GM18519 (cell line): ENCODE results near the gene MRPL28.
"Not testable (repeated sequence)": the region's sequence is repeated elsewhere in the genome, so short reads cannot be mapped to it uniquely, and the experiment has no call there.

ENCODE experiments used
- ATAC-seq: cut with Tn5 transposase; IDR thresholded peaks from one replicate; pipeline ENCODE4 v1.9.1; 2021; ENCODE audit warnings: mild to moderate bottlenecking, moderate library complexity; ENCODE audit not compliant: unreplicated experiment, low FRiP score

Gene MRPL28

DNA sequence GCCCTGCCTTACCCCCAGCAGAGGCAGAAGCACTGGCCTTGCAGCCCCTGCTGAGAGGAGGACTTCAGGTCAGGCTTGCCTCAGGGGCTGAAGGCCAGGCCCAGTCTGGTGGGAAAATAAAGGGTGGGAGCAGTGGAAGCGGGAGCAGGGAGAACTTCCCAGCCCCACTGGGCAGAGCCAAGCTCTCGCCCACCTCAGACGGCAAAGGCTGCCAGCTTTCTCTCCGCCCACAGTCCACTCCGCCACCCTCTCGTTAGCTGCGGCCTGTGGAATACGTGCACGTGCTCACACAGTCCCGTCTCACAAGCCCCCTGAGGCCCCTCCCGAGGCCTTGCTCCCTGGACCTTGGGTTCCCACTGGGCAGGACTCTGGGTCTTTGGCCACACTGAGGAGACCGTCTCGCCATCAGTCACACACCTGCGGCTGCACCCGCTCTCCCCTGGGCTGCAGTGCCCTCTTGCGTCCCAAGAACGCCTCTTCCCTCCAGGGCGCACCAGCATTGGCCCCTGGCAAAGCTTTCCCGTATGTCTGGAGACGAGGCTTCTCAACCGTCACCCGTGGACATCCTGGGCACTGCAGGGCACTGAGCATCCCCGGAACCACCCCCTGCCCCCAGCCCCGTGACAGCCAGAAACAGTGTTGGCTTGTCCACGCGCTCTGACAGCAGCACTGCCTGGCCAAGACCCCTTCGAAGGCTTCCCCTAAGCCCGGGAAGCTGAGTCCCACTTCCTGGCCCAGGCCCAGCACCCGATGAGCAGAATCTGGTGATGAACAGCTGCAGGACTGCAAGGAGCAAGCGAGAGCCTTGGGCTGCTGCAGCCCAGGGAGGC lies 8.3 kb downstream of the MRPL28 start:
- ATAC-seq: no peak

DNA sequence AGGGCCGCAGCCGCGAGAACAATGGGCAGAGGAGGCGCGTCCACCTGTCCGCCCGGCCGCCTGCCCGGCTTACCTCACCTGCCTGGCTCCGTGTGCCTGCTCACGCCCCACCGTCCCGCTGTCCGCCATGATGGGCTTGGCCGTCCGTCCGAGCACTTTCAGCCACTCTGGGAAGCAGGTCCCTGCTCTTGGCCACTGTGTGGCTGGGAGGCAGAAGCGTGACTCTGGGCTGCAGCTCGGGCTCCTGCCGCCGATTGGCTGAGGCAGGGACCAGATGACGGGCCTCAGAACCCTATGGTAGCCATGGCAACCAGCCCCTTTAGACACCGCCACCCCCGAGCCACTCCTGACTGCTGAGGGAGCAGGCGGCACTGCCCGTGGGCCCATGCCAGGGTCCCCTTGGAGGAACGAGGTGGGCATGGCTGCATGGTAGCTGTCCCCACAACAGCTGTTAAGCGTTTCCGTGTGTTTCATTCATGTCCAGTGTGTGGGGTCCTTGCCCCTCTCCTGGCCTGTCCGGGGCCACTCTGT lies 8.9 kb downstream of the MRPL28 start:
- ATAC-seq: no peak

DNA sequence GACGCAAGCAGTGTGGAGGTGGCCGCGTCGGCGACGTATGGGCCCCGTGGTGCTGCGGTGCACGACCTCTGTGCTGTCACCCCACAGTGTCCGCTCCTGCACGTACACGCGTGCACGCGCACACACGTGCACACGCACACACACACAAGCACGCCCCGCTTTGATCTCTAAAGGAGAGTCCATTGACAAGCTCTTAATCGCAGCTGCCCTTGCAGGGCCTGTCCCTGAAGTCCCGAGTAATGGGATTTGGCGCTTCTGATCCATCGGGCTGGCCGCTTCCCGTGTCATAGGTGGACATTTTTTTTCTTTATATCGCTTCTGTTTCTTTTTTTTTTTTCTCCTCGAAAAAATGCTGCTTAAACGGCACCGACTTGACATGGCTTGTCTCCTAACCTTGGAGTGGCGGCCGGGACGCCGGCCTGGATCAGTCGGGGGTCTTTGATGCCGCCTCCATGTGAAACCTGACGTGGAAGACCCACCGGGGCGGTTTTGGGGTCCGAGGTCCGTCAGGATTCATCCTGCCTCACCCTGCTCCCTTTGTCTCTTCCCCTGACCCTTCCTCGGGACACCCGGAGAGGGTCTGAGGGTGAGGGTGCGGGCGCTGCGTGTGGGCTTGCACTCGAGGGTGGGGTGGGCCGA lies 9.5 kb downstream of the MRPL28 start:
- ATAC-seq: no peak

DNA sequence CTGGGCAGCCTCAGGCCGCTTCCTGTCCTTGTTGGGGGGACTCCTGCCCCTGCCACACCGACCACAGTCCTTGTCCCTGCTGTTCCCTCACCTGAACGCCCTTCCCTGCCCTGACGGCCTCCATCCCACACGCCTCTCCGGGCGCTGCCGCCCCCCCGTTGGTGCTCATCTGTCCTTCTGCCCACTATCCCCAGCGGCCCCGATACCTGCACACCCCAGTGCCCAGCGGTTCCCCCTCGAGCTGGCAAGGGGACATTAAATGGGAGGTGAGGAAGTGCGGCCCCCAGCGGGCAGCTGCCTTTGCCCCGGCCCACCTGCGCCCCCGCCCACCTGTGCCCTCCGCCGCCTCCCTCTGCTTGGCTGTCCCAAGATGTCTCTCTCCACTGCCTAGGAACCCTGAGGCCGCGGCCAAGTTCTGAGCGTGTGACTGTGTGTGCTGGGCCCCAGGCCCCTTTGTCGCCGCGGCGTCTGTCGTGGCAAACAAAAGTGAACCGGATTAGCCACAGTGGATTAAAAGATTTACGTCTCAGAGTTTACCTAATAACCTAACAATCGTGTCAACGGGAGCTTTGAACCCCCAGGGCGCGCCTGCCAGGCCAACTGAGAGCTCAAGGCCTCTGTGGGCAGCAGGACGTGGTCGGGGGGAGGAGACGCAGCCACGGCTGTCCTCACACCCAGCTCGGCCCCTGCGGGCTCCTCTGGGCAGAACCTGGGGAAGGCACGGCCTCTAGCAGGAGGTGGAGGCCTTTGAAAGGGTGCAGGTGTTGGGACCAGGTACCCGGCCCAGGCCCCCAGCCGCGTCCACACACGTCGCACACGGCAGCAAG lies 10.3 kb downstream of the MRPL28 start:
- no peak for ATAC-seq

DNA sequence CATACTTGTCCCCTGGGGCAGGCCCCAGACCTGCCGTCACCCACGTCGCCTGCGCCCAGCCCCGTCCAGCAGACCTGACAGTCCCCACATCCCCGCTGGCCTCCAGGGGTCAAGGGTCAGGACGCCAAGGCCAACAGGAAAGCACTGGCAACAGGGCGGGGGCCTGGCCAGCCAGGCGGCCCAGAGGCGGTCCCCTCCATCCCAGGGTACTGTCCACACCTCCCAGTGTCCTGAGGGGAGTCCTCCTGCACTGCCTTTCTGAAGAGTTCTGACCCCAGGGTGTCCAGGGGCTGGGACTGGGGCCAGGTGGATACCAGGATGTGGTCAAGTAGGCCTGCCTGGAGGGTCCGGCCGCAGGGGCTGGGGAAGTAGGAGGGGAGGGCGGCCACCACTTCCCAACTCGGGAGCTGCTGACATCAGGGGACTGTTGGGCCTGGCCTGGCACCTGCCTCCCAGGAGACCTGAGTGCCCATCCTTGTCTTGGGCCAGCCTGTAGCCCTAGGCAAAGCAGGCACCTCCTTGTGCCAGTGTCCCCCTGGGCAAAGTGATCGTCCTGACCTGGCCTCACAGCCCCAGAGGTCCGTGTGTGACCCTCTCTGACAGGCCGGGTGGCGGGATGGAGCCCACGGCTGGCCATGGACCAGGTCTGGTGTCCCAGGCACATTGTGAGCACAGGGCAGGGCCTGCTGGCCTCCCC lies 11.1 kb downstream of the MRPL28 start:
- no peak for ATAC-seq

DNA sequence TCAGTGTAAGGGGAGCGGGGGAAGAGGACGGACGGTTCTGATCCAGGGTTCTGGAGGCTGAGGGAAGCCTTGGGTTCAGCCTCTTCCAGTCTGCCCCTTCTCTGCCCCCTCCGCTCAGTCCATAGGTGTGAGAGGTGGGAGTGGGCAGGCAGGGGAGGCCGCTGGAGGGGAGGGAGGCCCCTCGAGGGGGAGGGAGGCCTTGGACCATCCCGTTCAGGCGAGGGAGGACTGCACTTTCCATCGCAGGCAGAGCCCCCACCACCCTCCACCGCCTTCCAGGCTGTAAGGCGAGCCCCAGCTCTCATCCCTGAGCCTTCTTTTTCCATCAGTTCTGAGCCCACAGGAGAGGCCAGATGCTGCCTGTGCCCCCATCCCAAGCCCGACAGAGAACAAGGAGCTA lies 13.6 kb downstream of the MRPL28 start:
- no peak for ATAC-seq

DNA sequence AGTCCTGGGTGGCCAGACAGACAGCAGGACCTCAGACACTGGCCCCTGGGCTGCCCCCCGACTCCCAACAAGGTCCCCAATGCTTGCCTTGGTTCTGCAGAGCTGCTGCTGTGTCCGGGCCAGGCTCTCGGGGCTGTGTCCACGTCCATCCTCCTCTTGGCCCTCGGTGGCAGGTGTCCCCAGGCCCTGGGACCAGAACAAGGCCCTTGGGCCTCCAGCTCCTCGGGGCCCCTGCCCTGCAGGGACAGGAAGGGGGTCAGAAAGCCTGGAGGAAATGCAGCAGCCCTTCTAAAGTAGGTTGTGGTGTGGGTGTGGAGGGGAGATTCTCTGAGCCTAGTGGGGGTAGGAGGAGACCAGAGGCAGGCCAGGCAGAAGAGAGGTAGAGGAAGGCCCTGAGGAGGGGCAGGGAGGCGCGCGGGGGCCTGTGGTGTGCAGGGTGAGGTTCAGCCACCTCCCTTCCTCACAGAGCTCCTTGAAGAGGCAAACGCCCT lies 15.3 kb downstream of the MRPL28 start:
- ATAC-seq: no peak

DNA sequence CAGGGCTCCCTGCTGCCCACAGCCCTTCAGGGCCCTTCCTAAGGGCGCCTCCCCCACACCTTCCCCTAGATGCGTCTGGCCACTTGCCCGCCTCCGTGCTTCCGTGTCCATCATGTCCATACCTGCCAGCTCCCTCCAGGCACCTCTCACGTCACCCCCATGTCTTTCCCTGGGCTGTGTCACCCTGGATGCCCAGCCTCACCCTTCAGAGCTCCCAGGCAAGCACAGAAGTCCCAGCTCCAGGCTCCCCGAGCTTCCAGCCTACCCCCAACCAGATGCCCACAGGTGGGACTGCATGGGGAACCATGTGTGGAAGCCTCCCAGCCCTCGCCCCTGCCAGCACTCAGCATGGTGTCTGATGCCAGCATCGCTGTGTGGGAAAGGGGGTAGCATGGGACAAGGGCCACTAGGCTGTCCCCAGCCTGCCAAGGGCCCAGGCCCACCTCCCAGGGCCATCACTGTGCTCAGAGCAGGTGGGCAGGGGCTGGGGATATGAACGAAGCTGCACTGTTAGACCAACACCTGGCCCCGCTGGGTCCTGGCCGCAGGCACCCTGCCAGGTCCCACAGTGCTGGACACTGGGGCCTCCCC lies 16.0 kb downstream of the MRPL28 start:
- no peak for ATAC-seq

DNA sequence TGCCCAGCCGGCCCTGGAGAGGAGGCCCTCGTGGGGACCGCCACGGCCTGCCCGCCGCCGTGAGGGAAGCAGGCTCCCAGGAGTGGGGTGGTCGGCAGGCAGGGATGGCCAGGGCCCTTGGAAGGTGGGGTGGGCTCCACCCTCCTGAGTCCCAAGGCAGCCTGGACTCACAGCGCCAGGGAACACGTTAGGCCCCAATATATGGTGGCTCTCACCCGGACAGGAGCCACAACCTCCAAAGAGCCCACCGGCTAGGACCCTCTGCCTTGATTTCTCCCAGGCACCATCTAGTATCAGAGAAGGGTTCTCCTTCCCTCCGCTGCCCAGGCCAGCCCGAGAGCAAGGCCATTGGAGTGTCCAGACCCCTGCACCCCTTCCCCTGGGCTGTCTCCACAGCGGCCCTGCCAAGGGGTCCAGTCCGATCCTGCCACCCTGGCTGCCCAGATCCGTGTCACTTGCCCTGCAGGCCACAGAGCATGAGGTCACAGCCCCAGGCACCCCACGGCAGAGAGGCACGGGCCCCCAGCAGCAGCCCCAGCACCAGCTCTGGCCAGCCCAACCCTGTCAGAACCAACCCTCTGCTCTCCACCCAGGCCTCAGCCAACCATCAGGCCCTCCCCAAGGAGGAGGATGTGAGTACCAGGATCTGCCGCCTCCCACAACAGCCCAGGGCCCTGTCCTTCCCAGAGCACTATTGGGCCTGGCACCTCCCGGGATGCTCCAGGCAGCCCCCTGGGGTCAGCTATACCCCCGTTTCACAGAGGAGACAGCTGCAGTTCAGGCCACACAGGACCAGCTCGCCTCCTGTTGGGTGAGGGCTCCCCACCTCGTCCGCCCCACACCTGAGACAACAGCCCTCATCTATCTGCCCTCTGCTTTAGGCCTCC lies 16.7 kb downstream of the MRPL28 start:
- no peak for ATAC-seq

DNA sequence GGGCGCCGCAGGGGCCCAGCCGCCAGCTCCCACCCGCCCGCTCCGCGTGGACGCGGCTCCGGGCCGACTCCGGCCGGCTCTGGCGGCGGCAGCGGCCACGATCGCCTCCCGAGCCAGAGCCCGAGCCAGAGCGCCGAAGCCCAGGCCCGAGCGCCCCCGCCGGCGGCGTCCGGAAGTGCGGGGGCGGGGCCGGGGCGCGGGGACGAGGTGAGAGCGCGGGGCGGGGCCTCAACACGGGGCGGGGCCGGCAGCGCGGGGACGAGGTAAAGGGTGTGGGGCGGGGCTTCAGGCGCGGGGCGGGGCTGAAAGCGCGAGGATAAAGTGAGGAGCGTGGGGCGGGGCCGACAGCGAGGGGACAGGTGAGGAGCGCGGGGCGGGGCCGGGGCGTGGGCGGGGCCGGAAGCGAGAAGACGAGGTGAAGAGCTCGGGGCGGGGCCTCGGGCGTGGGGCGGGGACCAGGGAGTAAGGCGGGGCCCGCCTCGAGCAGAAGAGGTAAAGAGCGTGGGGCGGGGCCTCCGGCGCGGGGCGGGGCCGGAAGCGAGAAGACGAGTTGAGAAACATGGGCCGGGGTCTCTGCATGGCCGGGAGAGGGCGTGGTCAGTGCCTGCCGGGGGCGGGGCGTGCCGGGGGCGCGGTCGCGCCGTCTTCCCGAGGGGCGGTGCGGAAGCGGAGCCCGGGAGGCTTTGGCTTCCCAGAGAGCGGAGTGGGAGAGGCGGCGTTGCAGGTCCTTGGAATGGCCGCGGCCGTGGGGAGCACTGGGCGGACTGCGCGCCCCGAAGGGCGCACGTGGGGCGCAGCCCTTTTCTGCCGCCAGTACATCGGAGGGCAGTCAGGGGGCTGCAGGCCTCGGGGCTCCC lies 17.6 kb downstream of the MRPL28 start, which contains the start of gene AXIN1:
Gene AXIN1 (minus strand): TSS at position 177 of the 857 bp plus-strand sequence. CDS start 5,698 bp downstream, outside the sequence.
- peak; percentile 36 for ATAC-seq

DNA sequence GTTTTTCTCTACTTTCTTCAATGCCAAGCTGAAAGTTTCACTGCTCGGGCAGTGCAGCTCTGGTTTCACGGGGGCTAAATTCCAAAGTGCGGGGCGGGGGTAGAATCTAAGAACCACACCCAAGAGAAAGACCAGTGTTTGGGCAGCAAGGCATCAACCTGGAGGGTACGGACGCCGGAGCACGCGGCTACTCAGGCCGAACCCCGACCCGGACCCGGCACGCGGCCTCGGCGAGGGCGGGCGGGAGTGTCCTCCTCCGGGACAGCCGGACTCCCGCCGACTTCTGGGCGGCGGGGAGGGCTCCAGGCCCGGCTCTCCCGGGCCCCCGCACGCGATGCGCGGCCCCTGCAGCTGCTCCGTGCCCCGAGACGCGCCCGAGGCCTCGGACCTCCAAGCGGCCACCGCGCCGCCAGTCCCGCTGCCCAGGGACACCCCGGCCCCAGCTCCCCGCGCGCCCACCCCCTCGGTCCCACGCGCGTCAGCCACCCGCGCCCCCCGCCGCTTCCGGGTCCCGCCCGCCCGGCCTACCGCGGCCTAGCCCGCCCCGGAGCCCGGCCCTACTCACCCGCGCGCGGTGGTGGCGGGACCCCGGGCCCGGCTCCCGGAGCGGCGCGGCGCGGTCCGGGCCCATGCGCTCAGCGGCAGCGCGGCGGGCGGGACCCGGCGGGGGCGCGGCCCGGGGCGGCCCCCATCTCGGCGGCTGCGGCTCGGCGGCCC lies 18.4 kb downstream of the MRPL28 start:
- ATAC-seq: peak; percentile 15

DNA sequence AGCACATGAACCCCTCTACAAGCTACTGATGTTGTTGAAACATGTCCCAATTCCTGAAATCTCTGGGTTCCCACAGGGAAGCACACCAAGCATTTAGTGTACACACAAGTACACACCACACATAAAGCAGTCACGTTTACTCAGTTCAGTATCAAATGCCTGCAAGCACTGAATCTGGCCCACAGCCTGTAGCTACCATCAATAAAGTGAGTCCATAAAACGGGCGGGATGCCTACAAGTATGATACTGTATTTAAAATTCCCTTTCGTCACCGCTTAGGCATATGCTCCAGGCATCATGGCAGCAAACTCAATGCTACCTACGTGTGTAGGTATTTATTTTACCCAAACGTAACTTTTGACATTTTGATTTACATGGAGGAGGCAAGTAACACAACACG lies 20.1 kb downstream of the MRPL28 start:
- ATAC-seq: no peak

DNA sequence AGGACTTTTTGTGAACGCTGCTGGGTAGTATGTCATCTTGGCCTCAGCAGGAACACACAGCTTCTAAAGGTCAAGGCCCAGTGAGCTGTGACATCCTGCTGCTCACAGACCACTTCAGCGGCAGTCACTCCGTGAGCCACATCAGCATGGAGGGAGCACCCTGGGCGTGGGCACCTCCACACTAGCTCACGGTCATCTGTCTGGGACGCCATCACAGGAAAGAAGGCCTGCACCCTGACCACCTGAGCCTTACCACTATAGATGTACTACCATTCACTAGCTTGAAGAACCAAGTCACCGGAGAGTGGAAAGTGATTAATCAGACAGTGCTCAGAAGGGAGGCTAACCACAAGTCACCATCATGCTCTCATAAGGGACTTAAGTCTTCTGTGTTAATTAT lies 21.1 kb downstream of the MRPL28 start:
- no peak for ATAC-seq

DNA sequence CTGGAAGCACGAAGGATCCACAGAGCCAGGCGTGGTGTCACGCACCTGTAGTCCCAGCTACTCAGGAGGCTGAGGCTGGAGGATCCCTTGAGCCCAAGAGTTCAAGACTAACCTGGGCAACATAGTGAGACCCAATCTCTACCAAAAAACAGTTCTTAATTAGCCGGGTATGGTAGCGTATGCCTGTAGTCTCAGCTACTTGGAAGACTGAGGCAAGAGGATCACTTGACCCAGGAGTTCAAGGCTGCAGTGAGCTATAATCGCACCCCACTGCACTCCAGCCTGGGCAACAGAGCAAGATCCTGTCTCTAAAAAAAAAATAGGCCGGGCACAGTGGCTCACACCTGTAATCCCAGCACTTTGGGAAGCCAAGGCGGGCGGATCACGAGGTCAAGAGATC lies 21.8 kb downstream of the MRPL28 start:
- not testable (repeated sequence) for ATAC-seq

DNA sequence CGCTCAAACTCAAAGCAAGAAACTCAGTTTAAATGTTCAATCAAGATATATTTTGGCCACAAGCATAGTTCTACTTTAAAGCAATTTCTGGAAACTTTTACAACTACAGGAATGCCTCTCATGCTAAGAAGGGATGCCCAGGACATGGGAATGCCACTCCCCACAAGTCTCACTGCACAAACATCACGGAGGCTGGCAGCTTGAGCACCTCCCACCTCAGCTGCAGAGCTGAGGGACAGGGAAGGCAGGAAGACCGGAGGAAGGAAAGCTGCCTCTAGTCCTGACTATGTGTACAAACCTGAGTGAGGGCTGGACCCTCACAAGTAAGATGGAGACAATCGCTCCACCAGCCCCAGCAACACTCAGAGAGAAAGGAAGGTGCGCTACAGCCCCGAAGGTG lies 23.1 kb downstream of the MRPL28 start:
- no peak for ATAC-seq

DNA sequence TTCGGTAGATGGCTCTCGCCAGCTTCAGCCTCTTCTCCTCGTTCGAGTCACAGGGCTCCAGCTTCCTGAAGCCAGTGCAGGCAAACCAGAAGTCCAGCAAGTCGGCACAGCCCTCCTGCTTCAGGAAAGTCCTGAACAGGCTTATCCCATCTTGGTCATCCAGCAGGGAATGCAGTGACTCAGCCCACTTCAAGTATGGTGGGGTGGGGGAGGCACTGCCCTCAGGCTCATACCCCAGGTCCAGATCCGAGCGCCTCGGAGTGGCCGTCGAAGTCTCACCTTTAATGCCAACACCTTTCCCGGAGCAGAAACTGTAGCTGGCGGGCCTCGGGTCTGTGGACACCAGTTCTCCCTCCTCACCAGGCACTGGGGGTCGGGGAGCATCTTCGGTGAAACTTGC lies 23.8 kb downstream of the MRPL28 start:
- no peak for ATAC-seq

DNA sequence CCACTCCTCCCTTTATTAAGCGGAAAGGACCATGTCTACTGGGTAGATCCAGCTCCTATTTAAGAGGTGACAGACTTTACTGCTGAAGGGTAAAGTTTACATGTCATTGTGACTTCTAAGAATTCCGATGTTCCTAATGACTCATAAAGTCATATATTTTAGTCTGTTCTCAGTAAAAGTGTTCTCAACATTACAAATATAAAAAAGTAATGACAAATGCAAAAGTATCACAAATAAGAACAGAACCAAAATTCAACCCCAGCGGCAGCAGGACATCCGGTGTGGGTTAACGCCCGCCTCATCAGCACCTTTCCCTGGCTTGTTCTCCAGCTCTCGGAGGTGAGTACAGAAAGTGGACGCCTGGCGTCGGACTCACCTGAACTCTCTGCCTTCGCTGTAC lies 24.6 kb downstream of the MRPL28 start:
- ATAC-seq: no peak
